WTC11 (cell line): ENCODE results near the gene FBXL7. TPM values are rescaled to one million over a fixed set of nuclear protein-coding genes. Genes with fewer than 3 reads are reported as not detected.

Source experiments
- ATAC-seq: fragments of 200-7000 bp; cut with Tn5 transposase; 2 replicates; pipeline ENCODE4 v1.10.0; 2021; ENCODE audit warnings: mild to moderate bottlenecking, moderate library complexity
- CTCF ChIA-PET: fragments of 300-600 bp; sonication (Branson Sonifier 250); formaldehyde crosslinking; loops from one replicate; lab custom pipeline; 2021; ENCODE audit warnings: antibody characterized with exemption; lab: Charles Lee
- POLR2A ChIA-PET: fragments of 350-600 bp; sonication (Branson Sonifier 250); formaldehyde crosslinking; loops from one replicate; lab custom pipeline; 2021; ENCODE audit warnings: antibody characterized with exemption; lab: Charles Lee
- DNase-seq: peaks from one replicate; pipeline ENCODE4 v3.0.0; 2021; ENCODE audit warnings: low spot score
- H3K27ac Mint-ChIP-seq: 2 replicates; pipeline ENCODE4 v1.8.0; 2021; ENCODE audit warnings: mixed read lengths
- H3K27me3 Mint-ChIP-seq: 2 replicates; pipeline ENCODE4 v1.8.0; 2021; ENCODE audit warnings: low read depth, mild to moderate bottlenecking, moderate library complexity, mixed read lengths
- H3K36me3 Mint-ChIP-seq: 2 replicates; pipeline ENCODE4 v1.8.0; 2021; ENCODE audit warnings: mixed read lengths
- H3K4me1 Mint-ChIP-seq: 2 replicates; pipeline ENCODE4 v1.8.0; 2022; ENCODE audit warnings: mixed read lengths
- H3K4me3 Mint-ChIP-seq: 2 replicates; pipeline ENCODE4 v1.8.0; 2021; ENCODE audit warnings: mild to moderate bottlenecking, moderate library complexity, mixed read lengths
- H3K9me3 Mint-ChIP-seq: 2 replicates; pipeline ENCODE4 v1.8.0; 2021; ENCODE audit warnings: mixed read lengths
- AFF4 ChIP-seq: sonication (generic); formaldehyde crosslinking; IDR thresholded peaks from 2 replicates; pipeline ENCODE4 v1.8.1; 2023; ENCODE audit warnings: mild to moderate bottlenecking, missing genetic modification reagents, borderline replicate concordance
- ATF6 ChIP-seq: sonication (generic); formaldehyde crosslinking; IDR thresholded peaks from 2 replicates; pipeline ENCODE4 v1.8.1; 2023; ENCODE audit warnings: mild to moderate bottlenecking, missing genetic modification reagents
- E2F4 ChIP-seq: sonication (generic); formaldehyde crosslinking; IDR thresholded peaks from 2 replicates; pipeline ENCODE4 v1.8.1; 2022; ENCODE audit warnings: low read depth, mild to moderate bottlenecking, moderate library complexity, missing genetic modification reagents, borderline replicate concordance
- PREB ChIP-seq: sonication (generic); formaldehyde crosslinking; IDR thresholded peaks from 2 replicates; pipeline ENCODE4 v1.8.1; 2022; ENCODE audit warnings: mild to moderate bottlenecking, missing genetic modification reagents, moderate library complexity, borderline replicate concordance
- RORB ChIP-seq: fragments of 250-450 bp; sonication (Bioruptor Pico); IDR thresholded peaks from 2 replicates; pipeline ENCODE4 v1.9.0; 2021; ENCODE audit warnings: mild to moderate bottlenecking
- TEAD1 ChIP-seq: sonication (generic); formaldehyde crosslinking; IDR thresholded peaks from 2 replicates; pipeline ENCODE4 v1.8.0; 2022; ENCODE audit warnings: mild to moderate bottlenecking, missing genetic modification reagents
- total RNA-seq: library from RNA; stranded (reverse); gene quantifications from 3 replicates; pipeline ENCODE4 v1.2.3, GENCODE V29; 2021
- TF ChIP-seq, protein P1 (sequence below): fragments of 250-450 bp; sonication (Bioruptor Pico); IDR thresholded peaks from 2 replicates; pipeline ENCODE4 v1.9.0; 2021; ENCODE audit warnings: mild to moderate bottlenecking
- TF ChIP-seq, protein P2 (sequence below): sonication (generic); formaldehyde crosslinking; IDR thresholded peaks from 2 replicates; pipeline ENCODE4 v1.8.1; 2023; ENCODE audit warnings: mild to moderate bottlenecking, moderate library complexity, missing genetic modification reagents
- TF ChIP-seq, protein P3 (sequence below): sonication (generic); formaldehyde crosslinking; IDR thresholded peaks from 2 replicates; pipeline ENCODE4 v1.8.0; 2023; ENCODE audit warnings: mild to moderate bottlenecking, missing genetic modification reagents
- TF ChIP-seq, protein P4 (sequence below): sonication (generic); formaldehyde crosslinking; conservative IDR thresholded peaks from 2 replicates; pipeline ENCODE4 v1.8.1; 2022; ENCODE audit warnings: mild to moderate bottlenecking, missing genetic modification reagents
- TF ChIP-seq, protein P5 (sequence below): sonication (generic); formaldehyde crosslinking; IDR thresholded peaks from 2 replicates; pipeline ENCODE4 v1.8.0; 2023; ENCODE audit warnings: missing genetic modification reagents, mild to moderate bottlenecking, borderline replicate concordance

FBXL7 gene
- total RNA-seq, 1 experiment from 2014 or later, result 13.8 TPM

DNA sequence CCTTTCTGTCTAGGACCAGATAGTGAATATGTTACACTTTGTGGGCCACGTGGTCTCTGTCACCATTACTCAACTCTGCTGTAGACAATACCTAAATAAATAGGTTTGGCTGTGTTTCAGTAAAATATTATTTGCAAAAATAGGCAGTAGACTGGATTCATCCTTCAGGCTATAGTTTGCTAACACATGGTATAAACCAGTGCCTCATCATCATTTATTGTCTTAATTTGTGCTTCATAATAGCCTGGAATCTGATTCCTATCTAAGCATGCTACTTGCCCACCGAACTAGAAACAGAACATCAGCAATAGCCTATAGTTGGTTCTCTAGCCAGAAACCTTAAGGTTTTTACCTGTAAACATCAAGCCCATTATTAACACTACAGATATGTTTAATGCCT lies 215.6 kb downstream of the FBXL7 start (continued):
- TF ChIP-seq, protein P1, sequence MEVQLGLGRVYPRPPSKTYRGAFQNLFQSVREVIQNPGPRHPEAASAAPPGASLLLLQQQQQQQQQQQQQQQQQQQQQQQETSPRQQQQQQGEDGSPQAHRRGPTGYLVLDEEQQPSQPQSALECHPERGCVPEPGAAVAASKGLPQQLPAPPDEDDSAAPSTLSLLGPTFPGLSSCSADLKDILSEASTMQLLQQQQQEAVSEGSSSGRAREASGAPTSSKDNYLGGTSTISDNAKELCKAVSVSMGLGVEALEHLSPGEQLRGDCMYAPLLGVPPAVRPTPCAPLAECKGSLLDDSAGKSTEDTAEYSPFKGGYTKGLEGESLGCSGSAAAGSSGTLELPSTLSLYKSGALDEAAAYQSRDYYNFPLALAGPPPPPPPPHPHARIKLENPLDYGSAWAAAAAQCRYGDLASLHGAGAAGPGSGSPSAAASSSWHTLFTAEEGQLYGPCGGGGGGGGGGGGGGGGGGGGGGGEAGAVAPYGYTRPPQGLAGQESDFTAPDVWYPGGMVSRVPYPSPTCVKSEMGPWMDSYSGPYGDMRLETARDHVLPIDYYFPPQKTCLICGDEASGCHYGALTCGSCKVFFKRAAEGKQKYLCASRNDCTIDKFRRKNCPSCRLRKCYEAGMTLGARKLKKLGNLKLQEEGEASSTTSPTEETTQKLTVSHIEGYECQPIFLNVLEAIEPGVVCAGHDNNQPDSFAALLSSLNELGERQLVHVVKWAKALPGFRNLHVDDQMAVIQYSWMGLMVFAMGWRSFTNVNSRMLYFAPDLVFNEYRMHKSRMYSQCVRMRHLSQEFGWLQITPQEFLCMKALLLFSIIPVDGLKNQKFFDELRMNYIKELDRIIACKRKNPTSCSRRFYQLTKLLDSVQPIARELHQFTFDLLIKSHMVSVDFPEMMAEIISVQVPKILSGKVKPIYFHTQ (CRISPR knock-in tag), result no peak
- TF ChIP-seq ATF6 (CRISPR knock-in tag), result no peak
- TF ChIP-seq AFF4 (CRISPR knock-in tag), result no peak
- TF ChIP-seq, protein P2, sequence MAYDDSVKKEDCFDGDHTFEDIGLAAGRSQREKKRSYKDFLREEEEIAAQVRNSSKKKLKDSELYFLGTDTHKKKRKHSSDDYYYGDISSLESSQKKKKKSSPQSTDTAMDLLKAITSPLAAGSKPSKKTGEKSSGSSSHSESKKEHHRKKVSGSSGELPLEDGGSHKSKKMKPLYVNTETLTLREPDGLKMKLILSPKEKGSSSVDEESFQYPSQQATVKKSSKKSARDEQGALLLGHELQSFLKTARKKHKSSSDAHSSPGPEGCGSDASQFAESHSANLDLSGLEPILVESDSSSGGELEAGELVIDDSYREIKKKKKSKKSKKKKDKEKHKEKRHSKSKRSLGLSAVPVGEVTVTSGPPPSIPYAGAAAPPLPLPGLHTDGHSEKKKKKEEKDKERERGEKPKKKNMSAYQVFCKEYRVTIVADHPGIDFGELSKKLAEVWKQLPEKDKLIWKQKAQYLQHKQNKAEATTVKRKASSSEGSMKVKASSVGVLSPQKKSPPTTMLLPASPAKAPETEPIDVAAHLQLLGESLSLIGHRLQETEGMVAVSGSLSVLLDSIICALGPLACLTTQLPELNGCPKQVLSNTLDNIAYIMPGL, result no peak
- TF ChIP-seq, protein P3, sequence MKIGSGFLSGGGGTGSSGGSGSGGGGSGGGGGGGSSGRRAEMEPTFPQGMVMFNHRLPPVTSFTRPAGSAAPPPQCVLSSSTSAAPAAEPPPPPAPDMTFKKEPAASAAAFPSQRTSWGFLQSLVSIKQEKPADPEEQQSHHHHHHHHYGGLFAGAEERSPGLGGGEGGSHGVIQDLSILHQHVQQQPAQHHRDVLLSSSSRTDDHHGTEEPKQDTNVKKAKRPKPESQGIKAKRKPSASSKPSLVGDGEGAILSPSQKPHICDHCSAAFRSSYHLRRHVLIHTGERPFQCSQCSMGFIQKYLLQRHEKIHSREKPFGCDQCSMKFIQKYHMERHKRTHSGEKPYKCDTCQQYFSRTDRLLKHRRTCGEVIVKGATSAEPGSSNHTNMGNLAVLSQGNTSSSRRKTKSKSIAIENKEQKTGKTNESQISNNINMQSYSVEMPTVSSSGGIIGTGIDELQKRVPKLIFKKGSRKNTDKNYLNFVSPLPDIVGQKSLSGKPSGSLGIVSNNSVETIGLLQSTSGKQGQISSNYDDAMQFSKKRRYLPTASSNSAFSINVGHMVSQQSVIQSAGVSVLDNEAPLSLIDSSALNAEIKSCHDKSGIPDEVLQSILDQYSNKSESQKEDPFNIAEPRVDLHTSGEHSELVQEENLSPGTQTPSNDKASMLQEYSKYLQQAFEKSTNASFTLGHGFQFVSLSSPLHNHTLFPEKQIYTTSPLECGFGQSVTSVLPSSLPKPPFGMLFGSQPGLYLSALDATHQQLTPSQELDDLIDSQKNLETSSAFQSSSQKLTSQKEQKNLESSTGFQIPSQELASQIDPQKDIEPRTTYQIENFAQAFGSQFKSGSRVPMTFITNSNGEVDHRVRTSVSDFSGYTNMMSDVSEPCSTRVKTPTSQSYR (CRISPR knock-in tag), result no peak
- TF ChIP-seq, protein P4, sequence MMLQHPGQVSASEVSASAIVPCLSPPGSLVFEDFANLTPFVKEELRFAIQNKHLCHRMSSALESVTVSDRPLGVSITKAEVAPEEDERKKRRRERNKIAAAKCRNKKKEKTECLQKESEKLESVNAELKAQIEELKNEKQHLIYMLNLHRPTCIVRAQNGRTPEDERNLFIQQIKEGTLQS (CRISPR knock-in tag), result no peak

GRCh38 chr5:15715967-15716366 lies 216.0 kb downstream of the FBXL7 start:
- ChIA-PET CTCF (no interaction called here), POLR2A (no interaction called here)
- H3K36me3 Mint-ChIP-seq, result no peaks in the 10 kb centered on the region
- peaks cover 12% of the 10 kb centered on the region for H3K9me3 Mint-ChIP-seq
- H3K27me3 Mint-ChIP-seq, result no peaks in the 10 kb centered on the region
- DNase-seq (no peak), ATAC-seq (no peak)
- no peak overlapping the region for H3K27ac Mint-ChIP-seq
- no peak overlapping the region for H3K4me3 Mint-ChIP-seq
- peaks cover 46% of the 10 kb centered on the region for H3K4me1 Mint-ChIP-seq
- TF ChIP-seq PREB, result no peak
- no peak for TF ChIP-seq E2F4 (CRISPR knock-in tag)
- TF ChIP-seq TEAD1 (CRISPR knock-in tag), result no peak
- TF ChIP-seq, protein P5, sequence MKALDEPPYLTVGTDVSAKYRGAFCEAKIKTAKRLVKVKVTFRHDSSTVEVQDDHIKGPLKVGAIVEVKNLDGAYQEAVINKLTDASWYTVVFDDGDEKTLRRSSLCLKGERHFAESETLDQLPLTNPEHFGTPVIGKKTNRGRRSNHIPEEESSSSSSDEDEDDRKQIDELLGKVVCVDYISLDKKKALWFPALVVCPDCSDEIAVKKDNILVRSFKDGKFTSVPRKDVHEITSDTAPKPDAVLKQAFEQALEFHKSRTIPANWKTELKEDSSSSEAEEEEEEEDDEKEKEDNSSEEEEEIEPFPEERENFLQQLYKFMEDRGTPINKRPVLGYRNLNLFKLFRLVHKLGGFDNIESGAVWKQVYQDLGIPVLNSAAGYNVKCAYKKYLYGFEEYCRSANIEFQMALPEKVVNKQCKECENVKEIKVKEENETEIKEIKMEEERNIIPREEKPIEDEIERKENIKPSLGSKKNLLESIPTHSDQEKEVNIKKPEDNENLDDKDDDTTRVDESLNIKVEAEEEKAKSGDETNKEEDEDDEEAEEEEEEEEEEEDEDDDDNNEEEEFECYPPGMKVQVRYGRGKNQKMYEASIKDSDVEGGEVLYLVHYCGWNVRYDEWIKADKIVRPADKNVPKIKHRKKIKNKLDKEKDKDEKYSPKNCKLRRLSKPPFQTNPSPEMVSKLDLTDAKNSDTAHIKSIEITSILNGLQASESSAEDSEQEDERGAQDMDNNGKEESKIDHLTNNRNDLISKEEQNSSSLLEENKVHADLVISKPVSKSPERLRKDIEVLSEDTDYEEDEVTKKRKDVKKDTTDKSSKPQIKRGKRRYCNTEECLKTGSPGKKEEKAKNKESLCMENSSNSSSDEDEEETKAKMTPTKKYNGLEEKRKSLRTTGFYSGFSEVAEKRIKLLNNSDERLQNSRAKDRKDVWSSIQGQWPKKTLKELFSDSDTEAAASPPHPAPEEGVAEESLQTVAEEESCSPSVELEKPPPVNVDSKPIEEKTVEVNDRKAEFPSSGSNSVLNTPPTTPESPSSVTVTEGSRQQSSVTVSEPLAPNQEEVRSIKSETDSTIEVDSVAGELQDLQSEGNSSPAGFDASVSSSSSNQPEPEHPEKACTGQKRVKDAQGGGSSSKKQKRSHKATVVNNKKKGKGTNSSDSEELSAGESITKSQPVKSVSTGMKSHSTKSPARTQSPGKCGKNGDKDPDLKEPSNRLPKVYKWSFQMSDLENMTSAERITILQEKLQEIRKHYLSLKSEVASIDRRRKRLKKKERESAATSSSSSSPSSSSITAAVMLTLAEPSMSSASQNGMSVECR (CRISPR knock-in tag), result no peak
- no peak for TF ChIP-seq RORB (CRISPR knock-in tag)
